ENCODE data around the gene TCF12.

TCF12 gene

GRCh38 chr15:57060799-57061198, 142.4 kb downstream of the TCF12 start:
- no peak overlapping the region for H3K27ac ChIP-seq (ENCODE audit: low read length)
- H3K9ac ChIP-seq (ENCODE audit: low read length), result no peak overlapping the region
- H3K4me3 ChIP-seq (ENCODE audit: low read length), result no peak overlapping the region
- no peaks in the 10 kb centered on the region for H3K27me3 ChIP-seq (ENCODE audit: control insufficient read depth, insufficient read depth, low read length)
- H3K4me1 ChIP-seq (ENCODE audit: control insufficient read depth, low read depth, low read length), result peaks cover 13% of the 10 kb centered on the region
- H3K36me3 ChIP-seq (ENCODE audit: control insufficient read depth, low read depth, low read length), result no peaks in the 10 kb centered on the region
- H3K9me3 ChIP-seq (ENCODE audit: control insufficient read depth, low read depth, low read length), result no peaks in the 10 kb centered on the region

GRCh38 chr15:57061281-57061680, 142.8 kb downstream of the TCF12 start:
- Histone ChIP-seq H3K4me1 (ENCODE audit: control insufficient read depth, low read depth, low read length) (peaks cover 13% of the 10 kb centered on the region), H3K9ac (ENCODE audit: low read length) (no peak overlapping the region), H3K36me3 (ENCODE audit: control insufficient read depth, low read depth, low read length) (no peaks in the 10 kb centered on the region), H3K4me3 (ENCODE audit: low read length) (no peak overlapping the region), H3K27ac (ENCODE audit: low read length) (no peak overlapping the region), H3K9me3 (ENCODE audit: control insufficient read depth, low read depth, low read length) (no peaks in the 10 kb centered on the region), H3K27me3 (ENCODE audit: control insufficient read depth, insufficient read depth, low read length) (no peaks in the 10 kb centered on the region)

GRCh38 chr15:57061696-57062095, 143.3 kb downstream of the TCF12 start:
- no peaks in the 10 kb centered on the region for H3K27me3 ChIP-seq (ENCODE audit: control insufficient read depth, insufficient read depth, low read length)
- no peaks in the 10 kb centered on the region for H3K36me3 ChIP-seq (ENCODE audit: control insufficient read depth, low read depth, low read length)
- peaks cover 12% of the 10 kb centered on the region for H3K4me1 ChIP-seq (ENCODE audit: control insufficient read depth, low read depth, low read length)
- no peak overlapping the region for H3K27ac ChIP-seq (ENCODE audit: low read length)
- H3K4me3 ChIP-seq (ENCODE audit: low read length), result no peak overlapping the region
- no peak overlapping the region for H3K9ac ChIP-seq (ENCODE audit: low read length)
- no peaks in the 10 kb centered on the region for H3K9me3 ChIP-seq (ENCODE audit: control insufficient read depth, low read depth, low read length)

GRCh38 chr15:57064033-57064432, 145.6 kb downstream of the TCF12 start:
- Histone ChIP-seq H3K4me3 (ENCODE audit: low read length) (no peak overlapping the region), H3K27me3 (ENCODE audit: control insufficient read depth, insufficient read depth, low read length) (no peaks in the 10 kb centered on the region), H3K4me1 (ENCODE audit: control insufficient read depth, low read depth, low read length) (peaks cover 4% of the 10 kb centered on the region), H3K27ac (ENCODE audit: low read length) (no peak overlapping the region), H3K36me3 (ENCODE audit: control insufficient read depth, low read depth, low read length) (no peaks in the 10 kb centered on the region), H3K9me3 (ENCODE audit: control insufficient read depth, low read depth, low read length) (no peaks in the 10 kb centered on the region), H3K9ac (ENCODE audit: low read length) (no peak overlapping the region)

GRCh38 chr15:57069423-57069822, 151.0 kb downstream of the TCF12 start:
- no peak overlapping the region for H3K9ac ChIP-seq (ENCODE audit: low read length)
- H3K27me3 ChIP-seq (ENCODE audit: control insufficient read depth, insufficient read depth, low read length), result no peaks in the 10 kb centered on the region
- peaks cover 16% of the 10 kb centered on the region for H3K4me1 ChIP-seq (ENCODE audit: control insufficient read depth, low read depth, low read length)
- no peaks in the 10 kb centered on the region for H3K9me3 ChIP-seq (ENCODE audit: control insufficient read depth, low read depth, low read length)
- H3K36me3 ChIP-seq (ENCODE audit: control insufficient read depth, low read depth, low read length), result no peaks in the 10 kb centered on the region
- H3K4me3 ChIP-seq (ENCODE audit: low read length), result no peak overlapping the region
- H3K27ac ChIP-seq (ENCODE audit: low read length), result no peak overlapping the region

- no peak overlapping the region for H3K4me3 ChIP-seq (ENCODE audit: low read length)
- H3K4me1 ChIP-seq (ENCODE audit: control insufficient read depth, low read depth, low read length), result peaks cover 16% of the 10 kb centered on the region
- no peaks in the 10 kb centered on the region for H3K27me3 ChIP-seq (ENCODE audit: control insufficient read depth, insufficient read depth, low read length)
These were observed 152.2 kb downstream of the TCF12 start for GRCh38 chr15:57070674-57071073.

GRCh38 chr15:57079446-57079845, 161.0 kb downstream of the TCF12 start:
- H3K4me3 ChIP-seq (ENCODE audit: low read length), result no peak overlapping the region
- H3K9ac ChIP-seq (ENCODE audit: low read length), result no peak overlapping the region
- H3K36me3 ChIP-seq (ENCODE audit: control insufficient read depth, low read depth, low read length), result no peaks in the 10 kb centered on the region
- H3K4me1 ChIP-seq (ENCODE audit: control insufficient read depth, low read depth, low read length), result peaks cover 11% of the 10 kb centered on the region
- no peaks in the 10 kb centered on the region for H3K9me3 ChIP-seq (ENCODE audit: control insufficient read depth, low read depth, low read length)
- no peaks in the 10 kb centered on the region for H3K27me3 ChIP-seq (ENCODE audit: control insufficient read depth, insufficient read depth, low read length)
- H3K27ac ChIP-seq (ENCODE audit: low read length), result no peak overlapping the region

More at GRCh38 chr15:57070674-57071073, 152.2 kb downstream of the TCF12 start:
- Histone ChIP-seq H3K9me3 (ENCODE audit: control insufficient read depth, low read depth, low read length) (no peaks in the 10 kb centered on the region), H3K36me3 (ENCODE audit: control insufficient read depth, low read depth, low read length) (no peaks in the 10 kb centered on the region), H3K27ac (ENCODE audit: low read length) (no peak overlapping the region), H3K9ac (ENCODE audit: low read length) (no peak overlapping the region)

GRCh38 chr15:57079931-57080620, 161.6 kb downstream of the TCF12 start:
- H3K36me3 ChIP-seq (ENCODE audit: control insufficient read depth, low read depth, low read length), result no peaks in the 10 kb centered on the region
- H3K9me3 ChIP-seq (ENCODE audit: control insufficient read depth, low read depth, low read length), result no peaks in the 10 kb centered on the region
- no peak overlapping the region for H3K4me3 ChIP-seq (ENCODE audit: low read length)
- H3K4me1 ChIP-seq (ENCODE audit: control insufficient read depth, low read depth, low read length), result peaks cover 11% of the 10 kb centered on the region
- no peak overlapping the region for H3K27ac ChIP-seq (ENCODE audit: low read length)
- H3K27me3 ChIP-seq (ENCODE audit: control insufficient read depth, insufficient read depth, low read length), result no peaks in the 10 kb centered on the region
- no peak overlapping the region for H3K9ac ChIP-seq (ENCODE audit: low read length)

GRCh38 chr15:57082054-57082728, 163.7 kb downstream of the TCF12 start:
- H3K9ac ChIP-seq (ENCODE audit: low read length), result no peak overlapping the region
- no peaks in the 10 kb centered on the region for H3K27me3 ChIP-seq (ENCODE audit: control insufficient read depth, insufficient read depth, low read length)
- peaks cover 11% of the 10 kb centered on the region for H3K4me1 ChIP-seq (ENCODE audit: control insufficient read depth, low read depth, low read length)
- no peak overlapping the region for H3K27ac ChIP-seq (ENCODE audit: low read length)
- no peaks in the 10 kb centered on the region for H3K9me3 ChIP-seq (ENCODE audit: control insufficient read depth, low read depth, low read length)
- no peaks in the 10 kb centered on the region for H3K36me3 ChIP-seq (ENCODE audit: control insufficient read depth, low read depth, low read length)
- no peak overlapping the region for H3K4me3 ChIP-seq (ENCODE audit: low read length)

GRCh38 chr15:57084192-57084591, 165.7 kb downstream of the TCF12 start:
- H3K9me3 ChIP-seq (ENCODE audit: control insufficient read depth, low read depth, low read length), result no peaks in the 10 kb centered on the region
- H3K27ac ChIP-seq (ENCODE audit: low read length), result no peak overlapping the region
- H3K4me1 ChIP-seq (ENCODE audit: control insufficient read depth, low read depth, low read length), result peaks cover 9% of the 10 kb centered on the region
- H3K9ac ChIP-seq (ENCODE audit: low read length), result no peak overlapping the region
- no peaks in the 10 kb centered on the region for H3K36me3 ChIP-seq (ENCODE audit: control insufficient read depth, low read depth, low read length)
- no peaks in the 10 kb centered on the region for H3K27me3 ChIP-seq (ENCODE audit: control insufficient read depth, insufficient read depth, low read length)
- H3K4me3 ChIP-seq (ENCODE audit: low read length), result no peak overlapping the region

GRCh38 chr15:57085267-57085666, 166.8 kb downstream of the TCF12 start:
- Histone ChIP-seq H3K9me3 (ENCODE audit: control insufficient read depth, low read depth, low read length) (no peaks in the 10 kb centered on the region), H3K4me3 (ENCODE audit: low read length) (no peak overlapping the region), H3K9ac (ENCODE audit: low read length) (no peak overlapping the region), H3K36me3 (ENCODE audit: control insufficient read depth, low read depth, low read length) (no peaks in the 10 kb centered on the region), H3K27me3 (ENCODE audit: control insufficient read depth, insufficient read depth, low read length) (no peaks in the 10 kb centered on the region), H3K4me1 (ENCODE audit: control insufficient read depth, low read depth, low read length) (peaks cover under 1% of the 10 kb centered on the region), H3K27ac (ENCODE audit: low read length) (no peak overlapping the region)

Measured in iPS-18a (cell line).